HCT116 (cell line): Measurements from ENCODE around the gene AUTS2. TPM values are rescaled to one million over a fixed set of nuclear protein-coding genes. Genes with fewer than 3 reads are reported as not detected.

Experiments used
- ATAC-seq: fragments of 200-7000 bp; cut with Tn5 transposase; 2 replicates; pipeline ENCODE4 v1.9.1; 2020; ENCODE audit warnings: mild to moderate bottlenecking, moderate library complexity
- BruUV-seq: library from RNA; stranded (reverse); fragments of 400-500 nt; replicated peaks from 2 replicates; lab custom pipeline; 2021; lab: Mats Ljungman, UMichigan
- CTCF ChIA-PET: fragments of 300-600 bp; sonication (Branson Sonifier 250); formaldehyde crosslinking; loops from one replicate; lab custom pipeline; 2021; ENCODE audit warnings: antibody characterized with exemption; lab: Charles Lee
- POLR2A ChIA-PET: fragments of 300-600, 350-600 bp; sonication (Branson Sonifier 250); formaldehyde crosslinking; loops from one replicate; lab custom pipeline; 2021; ENCODE audit warnings: antibody characterized with exemption; lab: Charles Lee
- RAD21 ChIA-PET, 2 experiments: fragments of 300-600 bp; sonication (Branson Sonifier 250); formaldehyde crosslinking; loops; one replicate each; lab custom pipeline; 2023; ENCODE audit warnings: low total read pairs in 2 of 2; ENCODE audit not compliant: uncharacterized antibody in 2 of 2, unreplicated experiment in 2 of 2, low non-redundant PET in 1 of 2; lab: Charles Lee
- DNase-seq: peaks from one replicate; pipeline ENCODE4 v3.0.0-alpha.2; 2010; ENCODE audit warnings: low read depth, low spot score
- H2AFZ ChIP-seq: fragments of 200-600 bp; shearing (Covaris generic), sonication (generic); 2 replicates; pipeline ENCODE4 v1.6.1; 2017; ENCODE audit warnings: low read depth, mixed run types, mixed read lengths, antibody characterized with exemption, low read length; ENCODE audit not compliant: poor library complexity, severe bottlenecking
- H3K27ac ChIP-seq: 2 replicates; pipeline ENCODE4 v1.5.1; 2012; ENCODE audit warnings: low read depth, low read length
- H3K27me3 ChIP-seq: fragments of 200-600 bp; sonication (generic); 2 replicates; pipeline ENCODE4 v1.6.1; 2016; ENCODE audit warnings: mixed run types, low read length, mixed read lengths; ENCODE audit not compliant: insufficient read depth
- H3K36me3 ChIP-seq, 2 experiments: fragments of 200-500 bp in 1 of 2; fragments of 200-600 bp in 1 of 2; sonication (Bioruptor generic) in 1 of 2; sonication (generic) in 1 of 2; 2 replicates each; pipeline versions ENCODE4 v1.5.1 to v1.6.1; 2014 to 2016; ENCODE audit warnings: low read length in 2 of 2, inconsistent platforms in 1 of 2, mixed read lengths in 1 of 2, mixed run types in 1 of 2; ENCODE audit not compliant: insufficient read depth in 2 of 2, control insufficient read depth in 1 of 2
- H3K4me1 ChIP-seq, 2 experiments: fragments of 200-600 bp in 1 of 2; sonication (generic) in 1 of 2; 2 replicates each; pipeline versions ENCODE4 v1.5.1 to v1.6.1; 2012 to 2017; ENCODE audit warnings: low read length in 2 of 2, inconsistent platforms in 1 of 2, mild to moderate bottlenecking in 1 of 2, mixed read lengths in 1 of 2, mixed run types in 1 of 2, moderate library complexity in 1 of 2; ENCODE audit not compliant: insufficient read depth in 2 of 2, control insufficient read depth in 1 of 2
- H3K4me2 ChIP-seq: fragments of 200-600 bp; sonication (generic); 2 replicates; pipeline ENCODE4 v1.6.1; 2017; ENCODE audit warnings: mixed run types, low read length, mixed read lengths
- H3K4me3 ChIP-seq, 2 experiments: fragments of 200-600 bp in 1 of 2; sonication (generic) in 1 of 2; replicated peaks in 1 of 2; 2 replicates each; pipeline ENCODE4 v1.5.1; 2011 to 2016; ENCODE audit warnings: low read length in 2 of 2, control low read depth in 1 of 2, low read depth in 1 of 2, mild to moderate bottlenecking in 1 of 2, mixed read lengths in 1 of 2, mixed run types in 1 of 2
- H3K79me2 ChIP-seq: fragments of 200-600 bp; sonication (generic); 2 replicates; pipeline ENCODE4 v1.6.1; 2017; ENCODE audit warnings: mild to moderate bottlenecking, mixed run types, low read length, moderate library complexity, mixed read lengths; ENCODE audit not compliant: insufficient read depth
- H3K9ac ChIP-seq: fragments of 200-600 bp; sonication (generic); 2 replicates; pipeline ENCODE4 v1.6.1; 2016; ENCODE audit warnings: low read length, mixed read lengths
- H3K9me2 ChIP-seq: fragments of 200-600 bp; sonication (generic), shearing (Covaris generic); 2 replicates; pipeline ENCODE4 v1.6.1; 2017; ENCODE audit warnings: mixed run types, mild to moderate bottlenecking, moderate library complexity; ENCODE audit not compliant: insufficient read depth
- H3K9me3 ChIP-seq, 2 experiments: fragments of 200-500 bp in 1 of 2; fragments of 200-600 bp in 1 of 2; sonication (Bioruptor generic) in 1 of 2; sonication (generic) in 1 of 2; 2 replicates each; pipeline ENCODE4 v1.6.1; 2014 to 2017; ENCODE audit warnings: low read length in 2 of 2, mixed read lengths in 2 of 2, inconsistent platforms in 1 of 2, low read depth in 1 of 2, mild to moderate bottlenecking in 1 of 2, mixed run types in 1 of 2, moderate library complexity in 1 of 2; ENCODE audit not compliant: control insufficient read depth in 1 of 2, insufficient read depth in 1 of 2
- H4K20me1 ChIP-seq: fragments of 200-600 bp; sonication (generic), shearing (Covaris generic); 2 replicates; pipeline ENCODE4 v1.6.1; 2017; ENCODE audit warnings: mixed run types, mild to moderate bottlenecking, moderate library complexity; ENCODE audit not compliant: insufficient read depth
- CBX3 ChIP-seq: IDR thresholded peaks from 2 replicates; pipeline ENCODE4 v1.6.1; 2012; ENCODE audit warnings: low read depth
- CEBPB ChIP-seq: IDR thresholded peaks from 2 replicates; pipeline ENCODE4 v1.6.1; 2012; ENCODE audit warnings: low read depth
- CTCF ChIP-seq, 3 experiments: fragments of 200-600 bp in 1 of 3; sonication (generic) in 1 of 3; IDR thresholded peaks in 2 of 3; conservative IDR thresholded peaks in 1 of 3; 2 replicates each; pipeline ENCODE4 v1.5.1; 2012 to 2017; ENCODE audit warnings: low read depth in 2 of 3, low read length in 2 of 3, antibody characterized with exemption in 1 of 3, borderline replicate concordance in 1 of 3, control low read depth in 1 of 3, mild to moderate bottlenecking in 1 of 3, mixed read lengths in 1 of 3, mixed run types in 1 of 3, moderate library complexity in 1 of 3; ENCODE audit not compliant: insufficient read depth in 1 of 3
- EZH2phosphoT487 ChIP-seq: fragments of 200-600 bp; IDR thresholded peaks from 2 replicates; pipeline ENCODE4 v1.6.1; 2018; ENCODE audit warnings: antibody characterized with exemption, borderline replicate concordance
- FOSL1 ChIP-seq: IDR thresholded peaks from 2 replicates; pipeline ENCODE4 v1.6.1; 2012; ENCODE audit warnings: low read depth
- JUND ChIP-seq: IDR thresholded peaks from 2 replicates; pipeline ENCODE4 v1.6.1; 2012
- MAX ChIP-seq: IDR thresholded peaks from 2 replicates; pipeline ENCODE4 v1.6.1; 2012
- SRF ChIP-seq: IDR thresholded peaks from 2 replicates; pipeline ENCODE4 v1.6.1; 2012; ENCODE audit warnings: low read depth
- ZBTB33 ChIP-seq: IDR thresholded peaks from 2 replicates; pipeline ENCODE4 v1.6.1; 2011; ENCODE audit warnings: mild to moderate bottlenecking, low read length, moderate library complexity; ENCODE audit not compliant: insufficient replicate concordance; ENCODE audit errors: extremely low read depth
- intact Hi-C: fragments of 100-400 bp; cut with micrococcal nuclease; formaldehyde crosslinking; loops from 2 replicates; pipeline ENCODE4 v1.10.0; 2022
- total RNA-seq: library from RNA; stranded (reverse); gene quantifications from one replicate; pipeline ENCODE4 v1.2.1, GENCODE V29; 2021; ENCODE audit not compliant: unreplicated experiment

Gene AUTS2
- total RNA-seq, 1 experiment from 2014 or later, result 0.93 TPM

- H4K20me1 ChIP-seq, result no peaks in the 10 kb centered on the region
- peaks cover 3 to 9% of the 10 kb centered on the region in 2 experiments; a peak in 2 of 4 replicates for H3K9me3 ChIP-seq
- DNase-seq, result no peak
- H3K9me2 ChIP-seq, result no peaks in the 10 kb centered on the region
- intact Hi-C loops, result no loop called here
- H3K27ac ChIP-seq, result no peak overlapping the region
- ATAC-seq, result no peak
- CTCF ChIA-PET, result no interaction called here
- RAD21 ChIA-PET, result no interaction called here
- H3K4me3 ChIP-seq, result no peak overlapping the region
- H3K79me2 ChIP-seq, result no peaks in the 10 kb centered on the region
- no TSS peak for BruUV-seq
- H3K36me3 ChIP-seq, result no peaks in the 10 kb centered on the region
- H3K9ac ChIP-seq, result no peak overlapping the region
- POLR2A ChIA-PET, result no interaction called here
- H2AFZ ChIP-seq, result no peak overlapping the region
- no peaks in the 10 kb centered on the region for H3K4me1 ChIP-seq
- no peak overlapping the region for H3K4me2 ChIP-seq
- no peaks in the 10 kb centered on the region for H3K27me3 ChIP-seq
- TF ChIP-seq FOSL1 (no peak), SRF (no peak), CEBPB (no peak), CTCF (IDR thresholded peaks at IDR 0.05 in 2 of 3, conservative IDR thresholded peaks at IDR 0.05 in 1 of 3; ENCODE audit: borderline replicate concordance in 1 of 3, insufficient read depth in 1 of 3, low read depth in 2 of 3, low read length in 2 of 3) (no peak), EZH2phosphoT487 (no peak), CBX3 (no peak), MAX (no peak), JUND (no peak), ZBTB33 (no peak)
These were observed 992.0 kb downstream of the AUTS2 start for GRCh38 chr7:70590126-70590854.
